ENCODE measurements around the gene KIAA0040. TPM values are rescaled to one million over a fixed set of nuclear protein-coding genes. Genes with fewer than 3 reads are reported as not detected.
A peak's percentile ranks its signal among the peaks of the same experiment; 100 is the strongest.

The KIAA0040 gene
- polyA plus RNA-seq, 1 experiment: 10.8 TPM

DNA sequence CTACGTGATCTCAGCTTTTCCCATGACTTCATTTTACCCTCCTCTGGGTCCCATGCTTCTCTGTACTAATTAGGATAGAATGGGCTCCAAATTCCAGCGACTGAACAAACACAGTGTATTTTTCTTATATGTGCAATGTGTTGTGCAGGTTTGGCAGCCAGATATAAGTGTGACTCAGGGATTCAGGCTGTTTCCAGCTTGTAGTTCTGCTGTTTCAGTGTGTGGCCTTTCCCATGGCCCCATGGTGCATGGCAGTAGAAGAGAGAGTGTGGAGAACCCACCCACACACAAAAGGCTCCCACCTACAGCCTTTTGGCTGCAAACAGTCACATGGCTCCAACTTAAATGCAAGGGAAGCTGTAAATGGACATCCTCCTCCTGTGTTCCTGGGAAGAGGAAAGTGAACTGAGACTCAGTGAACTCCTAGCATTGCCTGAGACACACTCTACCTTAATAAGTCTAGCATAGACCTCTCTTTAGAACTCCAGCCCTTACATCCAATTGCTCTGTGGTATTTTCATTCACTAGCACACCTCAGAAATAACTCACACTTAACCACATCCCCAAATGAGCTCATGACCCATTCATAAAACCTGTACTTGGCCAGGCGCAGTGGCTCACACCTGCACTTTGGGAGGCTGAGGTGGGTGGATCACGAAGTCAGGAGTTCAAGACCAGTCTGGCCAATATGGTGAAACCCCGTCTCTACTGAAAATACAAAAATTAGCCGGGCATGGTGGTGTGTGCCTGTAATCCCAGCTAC, 58.7 kb downstream of the KIAA0040 start:
- H3K36me3 ChIP-seq (ENCODE audit: control insufficient read depth, insufficient read depth, low read length): no peaks in the 10 kb centered on the region
- CTCF ChIA-PET: interaction anchor here (0.6 to 12.1 kb wide), 7 partner anchors 9 to 111 kb away, joined by 3 to 82 read pairs (median 4); no protein-coding TSS in a partner anchor
- no peak for DNase-seq (ENCODE audit: low read depth)
- POLR2A ChIA-PET: no interaction called here
- peaks cover 5% of the 10 kb centered on the region for H3K27me3 ChIP-seq (ENCODE audit: control insufficient read depth, insufficient read depth, low read length)
- TF ChIP-seq, protein P1, sequence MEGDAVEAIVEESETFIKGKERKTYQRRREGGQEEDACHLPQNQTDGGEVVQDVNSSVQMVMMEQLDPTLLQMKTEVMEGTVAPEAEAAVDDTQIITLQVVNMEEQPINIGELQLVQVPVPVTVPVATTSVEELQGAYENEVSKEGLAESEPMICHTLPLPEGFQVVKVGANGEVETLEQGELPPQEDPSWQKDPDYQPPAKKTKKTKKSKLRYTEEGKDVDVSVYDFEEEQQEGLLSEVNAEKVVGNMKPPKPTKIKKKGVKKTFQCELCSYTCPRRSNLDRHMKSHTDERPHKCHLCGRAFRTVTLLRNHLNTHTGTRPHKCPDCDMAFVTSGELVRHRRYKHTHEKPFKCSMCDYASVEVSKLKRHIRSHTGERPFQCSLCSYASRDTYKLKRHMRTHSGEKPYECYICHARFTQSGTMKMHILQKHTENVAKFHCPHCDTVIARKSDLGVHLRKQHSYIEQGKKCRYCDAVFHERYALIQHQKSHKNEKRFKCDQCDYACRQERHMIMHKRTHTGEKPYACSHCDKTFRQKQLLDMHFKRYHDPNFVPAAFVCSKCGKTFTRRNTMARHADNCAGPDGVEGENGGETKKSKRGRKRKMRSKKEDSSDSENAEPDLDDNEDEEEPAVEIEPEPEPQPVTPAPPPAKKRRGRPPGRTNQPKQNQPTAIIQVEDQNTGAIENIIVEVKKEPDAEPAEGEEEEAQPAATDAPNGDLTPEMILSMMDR (IDR thresholded peaks at IDR 0.05; ENCODE audit: insufficient read depth, low read depth, low read length): no peak
- H3K4me3 ChIP-seq (ENCODE audit: low read depth, low read length): no peak overlapping the region

- POLR2A ChIA-PET: interaction anchor here (0.5 to 0.9 kb wide), 2 partner anchors 12 to 64 kb away, joined by 3 read pairs; no protein-coding TSS in a partner anchor
- peaks cover 3% of the 10 kb centered on the region for H3K27me3 ChIP-seq (ENCODE audit: control insufficient read depth, insufficient read depth, low read length)
- CTCF ChIA-PET: interaction anchor here (0.9 to 12.1 kb wide), 6 partner anchors 13 to 110 kb away, joined by 3 to 82 read pairs (median 4); partner anchors contain the start of gene MRPS14
- no peak overlapping the region for H3K4me3 ChIP-seq (ENCODE audit: low read depth, low read length)
- TF ChIP-seq, protein P1 (IDR thresholded peaks at IDR 0.05; ENCODE audit: insufficient read depth, low read depth, low read length): no peak
- H3K36me3 ChIP-seq (ENCODE audit: control insufficient read depth, insufficient read depth, low read length): no peaks in the 10 kb centered on the region
- DNase-seq (ENCODE audit: low read depth): peak; percentile 52
Measured at GRCh38 chr1:175132436-175132835, 60.1 kb downstream of the KIAA0040 start.

DNA sequence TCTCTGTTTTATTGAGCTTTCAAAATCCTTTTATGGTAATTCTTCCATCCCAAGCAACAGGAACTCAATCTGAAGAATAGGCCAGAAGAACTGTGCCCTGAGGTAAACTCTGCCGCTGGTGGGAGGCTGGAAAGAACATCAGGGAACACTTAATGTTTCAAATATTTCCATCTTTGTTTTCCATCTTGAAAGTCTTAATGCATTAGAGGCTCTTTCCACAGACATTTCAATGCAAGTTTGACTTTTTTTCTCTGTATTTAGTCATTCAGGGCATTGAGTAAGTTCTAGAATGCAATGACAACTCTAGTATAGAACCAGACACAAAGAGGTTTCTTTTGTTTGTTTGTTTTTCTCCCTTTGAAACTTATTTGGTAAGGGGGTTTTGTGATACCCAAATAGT, 61.5 kb downstream of the KIAA0040 start:
- DNase-seq (ENCODE audit: low read depth): peak; percentile 22

GRCh38 chr1:175130649-175131045, 61.9 kb downstream of the KIAA0040 start:
- ChIA-PET CTCF (interaction anchor here (0.6 to 12.1 kb wide), 2 partner anchors 15 to 131 kb away, joined by 3 to 82 read pairs; no protein-coding TSS in a partner anchor), POLR2A (interaction anchor here (0.6 kb wide), 1 partner anchor 108 kb away, joined by 17 read pairs; no protein-coding TSS in a partner anchor)
- no peak for DNase-seq (ENCODE audit: low read depth)
- Histone ChIP-seq H3K36me3 (ENCODE audit: control insufficient read depth, insufficient read depth, low read length) (no peaks in the 10 kb centered on the region), H3K4me3 (ENCODE audit: low read depth, low read length) (no peak overlapping the region), H3K27me3 (ENCODE audit: control insufficient read depth, insufficient read depth, low read length) (no peaks in the 10 kb centered on the region)
- TF ChIP-seq, protein P1 (IDR thresholded peaks at IDR 0.05; ENCODE audit: insufficient read depth, low read depth, low read length): no peak

More for the DNA sequence above, 61.5 kb downstream of the KIAA0040 start:
- Histone ChIP-seq H3K36me3 (ENCODE audit: control insufficient read depth, insufficient read depth, low read length) (no peaks in the 10 kb centered on the region), H3K4me3 (ENCODE audit: low read depth, low read length) (no peak overlapping the region), H3K27me3 (ENCODE audit: control insufficient read depth, insufficient read depth, low read length) (peaks cover 3% of the 10 kb centered on the region; the same call in 1 of the 2 replicates)
- POLR2A ChIA-PET: interaction anchor here (0.6 kb wide), 1 partner anchor 108 kb away, joined by 17 read pairs; no protein-coding TSS in a partner anchor
- TF ChIP-seq, protein P1 (IDR thresholded peaks at IDR 0.05; ENCODE audit: insufficient read depth, low read depth, low read length): no peak
- CTCF ChIA-PET: interaction anchor here (0.6 to 12.1 kb wide), 2 partner anchors 14 to 132 kb away, joined by 3 to 82 read pairs; no protein-coding TSS in a partner anchor

DNA sequence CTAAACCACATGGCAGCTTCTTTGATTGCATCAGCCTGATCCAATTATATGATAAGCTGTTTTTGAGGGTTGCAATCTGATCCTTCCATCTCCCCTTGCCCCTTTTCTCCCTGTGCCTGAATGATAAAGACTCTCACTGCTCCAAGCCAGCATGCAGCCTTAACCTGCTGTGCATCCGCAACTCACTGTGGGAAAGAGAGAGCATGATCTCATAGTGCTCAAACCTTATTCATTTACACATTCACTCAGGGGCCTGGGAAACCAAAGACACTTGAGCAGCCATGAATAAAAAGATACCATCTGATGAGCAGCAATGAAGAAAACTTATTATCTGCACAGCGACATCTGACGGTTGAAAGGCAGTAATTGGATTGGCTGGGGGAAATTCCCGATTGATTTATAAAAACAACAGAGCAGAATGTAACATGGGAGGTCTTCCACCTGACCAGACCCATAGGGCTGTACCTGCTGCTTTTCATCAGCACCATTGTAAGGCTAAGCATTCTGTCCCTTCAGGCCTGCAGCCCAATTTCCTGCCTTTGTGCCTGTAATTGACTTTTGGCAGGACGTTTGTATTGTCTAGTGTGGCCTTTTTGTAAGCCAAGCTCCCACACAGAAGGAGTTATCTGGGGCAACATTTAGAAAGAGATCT, 62.5 kb downstream of the KIAA0040 start:
- POLR2A ChIA-PET: interaction anchor here (0.6 to 0.7 kb wide), 2 partner anchors 107 to 332 kb away, joined by 3 to 17 read pairs; no protein-coding TSS in a partner anchor
- DNase-seq (ENCODE audit: low read depth): no peak
- TF ChIP-seq, protein P1 (IDR thresholded peaks at IDR 0.05; ENCODE audit: insufficient read depth, low read depth, low read length): no peak
- H3K27me3 ChIP-seq (ENCODE audit: control insufficient read depth, insufficient read depth, low read length): no peaks in the 10 kb centered on the region
- H3K36me3 ChIP-seq (ENCODE audit: control insufficient read depth, insufficient read depth, low read length): no peaks in the 10 kb centered on the region
- no peak overlapping the region for H3K4me3 ChIP-seq (ENCODE audit: low read depth, low read length)
- CTCF ChIA-PET: interaction anchor here (1.3 to 12.1 kb wide), 2 partner anchors 15 to 24 kb away, joined by 3 to 82 read pairs; no protein-coding TSS in a partner anchor

Data from BJ (cell line).